HEK293 (cell line): ENCODE results near the gene GTPBP10.

Experiments used
- CTCF ChIA-PET: fragments of 350-600 bp; formaldehyde crosslinking; extraction: SDS; loops from one replicate; lab custom pipeline; 2021; ENCODE audit warnings: antibody characterized with exemption; lab: Yijun Ruan, JAX
- POLR2A ChIA-PET: fragments of 300-600 bp; formaldehyde crosslinking; extraction: SDS; loops from one replicate; lab custom pipeline; 2020; ENCODE audit warnings: antibody characterized with exemption, inconsistent platforms; lab: Yijun Ruan, JAX
- H3K27ac ChIP-seq: fragments of 200-500 bp; sonication (Bioruptor generic); 2 replicates; pipeline ENCODE4 v1.5.1; 2014; ENCODE audit warnings: low read depth, low read length, control low read depth, inconsistent platforms; ENCODE audit errors: extremely low read depth
- H3K36me3 ChIP-seq, 2 experiments: fragments of 200-500 bp in 1 of 2; sonication (Bioruptor generic) in 1 of 2; 1 replicate in 1 of 2; 2 replicates in 1 of 2; pipeline ENCODE4 v1.5.1; 2014 to 2017; ENCODE audit warnings: inconsistent platforms in 2 of 2, low read length in 2 of 2; ENCODE audit not compliant: control insufficient read depth in 2 of 2, insufficient read depth in 1 of 2
- H3K4me1 ChIP-seq: fragments of 200-500 bp; sonication (Bioruptor generic); 2 replicates; pipeline ENCODE4 v1.5.1; 2014; ENCODE audit warnings: mild to moderate bottlenecking, low read length, inconsistent platforms; ENCODE audit not compliant: control insufficient read depth, insufficient read depth
- H3K4me3 ChIP-seq: 2 replicates; pipeline ENCODE4 v1.5.1; 2011; ENCODE audit warnings: low read depth, mild to moderate bottlenecking, control low read depth, low read length, moderate library complexity
- H3K9me3 ChIP-seq: fragments of 200-500 bp; sonication (Bioruptor generic); 2 replicates; pipeline ENCODE4 v1.5.1; 2014; ENCODE audit warnings: low read depth, low read length, inconsistent platforms; ENCODE audit not compliant: control insufficient read depth, insufficient read depth
- CTCF ChIP-seq: fragments of 450-650 bp; formaldehyde crosslinking; IDR thresholded peaks from 2 replicates; pipeline ENCODE4 v1.5.1; 2016; ENCODE audit warnings: missing biosample characterization, missing genetic modification characterization
- GLIS2 ChIP-seq: fragments of 450-650 bp; formaldehyde crosslinking; IDR thresholded peaks from 2 replicates; pipeline ENCODE4 v1.5.1; 2016; ENCODE audit warnings: missing biosample characterization, missing genetic modification characterization
- KLF9 ChIP-seq: fragments of 450-650 bp; formaldehyde crosslinking; IDR thresholded peaks from 2 replicates; pipeline ENCODE4 v1.5.1; 2016; ENCODE audit warnings: missing biosample characterization, missing genetic modification characterization, low read depth
- MEIS1 ChIP-seq: sonication (generic); formaldehyde crosslinking; IDR thresholded peaks from 2 replicates; pipeline ENCODE4 v1.8.1; 2022; ENCODE audit warnings: missing genetic modification reagents, mild to moderate bottlenecking, borderline replicate concordance
- PBX3 ChIP-seq: sonication (generic); formaldehyde crosslinking; IDR thresholded peaks from 2 replicates; pipeline ENCODE4 v1.8.1; 2022; ENCODE audit warnings: mild to moderate bottlenecking, moderate library complexity, missing genetic modification reagents
- REPIN1 ChIP-seq: fragments of 450-650 bp; formaldehyde crosslinking; IDR thresholded peaks from 2 replicates; pipeline ENCODE4 v1.5.1; 2017; ENCODE audit warnings: missing biosample characterization, missing genetic modification characterization, low read depth
- TRIM28 ChIP-seq: IDR thresholded peaks from 2 replicates; pipeline ENCODE4 v1.6.1; 2011; ENCODE audit warnings: low read length, control low read depth, borderline replicate concordance
- ZNF112 ChIP-seq: fragments of 450-650 bp; formaldehyde crosslinking; IDR thresholded peaks from 2 replicates; pipeline ENCODE4 v1.5.0; 2017; ENCODE audit warnings: missing biosample characterization, missing genetic modification characterization
- ZNF140 ChIP-seq: fragments of 450-650 bp; formaldehyde crosslinking; IDR thresholded peaks from 2 replicates; pipeline ENCODE4 v1.5.1; 2016; ENCODE audit warnings: missing biosample characterization, missing genetic modification characterization
- ZNF2 ChIP-seq: fragments of 450-650 bp; formaldehyde crosslinking; IDR thresholded peaks from 2 replicates; pipeline ENCODE4 v1.5.1; 2016; ENCODE audit warnings: missing biosample characterization, missing genetic modification characterization
- ZNF26 ChIP-seq: fragments of 450-650 bp; formaldehyde crosslinking; IDR thresholded peaks from 2 replicates; pipeline ENCODE4 v1.5.1; 2016; ENCODE audit warnings: missing biosample characterization, missing genetic modification characterization
- ZNF266 ChIP-seq: fragments of 450-650 bp; formaldehyde crosslinking; IDR thresholded peaks from 2 replicates; pipeline ENCODE4 v1.5.1; 2016; ENCODE audit warnings: missing biosample characterization, missing genetic modification characterization, low read depth
- ZNF335 ChIP-seq: fragments of 450-650 bp; formaldehyde crosslinking; conservative IDR thresholded peaks from 2 replicates; pipeline ENCODE4 v1.5.1; 2016; ENCODE audit warnings: missing biosample characterization, missing genetic modification characterization
- ZNF398 ChIP-seq: fragments of 450-650 bp; formaldehyde crosslinking; IDR thresholded peaks from 2 replicates; pipeline ENCODE4 v1.5.1; 2017; ENCODE audit warnings: missing biosample characterization, missing genetic modification characterization
- ZNF544 ChIP-seq: fragments of 450-650 bp; formaldehyde crosslinking; IDR thresholded peaks from 2 replicates; pipeline ENCODE4 v1.5.0; 2017; ENCODE audit warnings: missing biosample characterization, missing genetic modification characterization
- ZNF549 ChIP-seq: fragments of 450-650 bp; IDR thresholded peaks from 2 replicates; pipeline ENCODE4 v1.5.1; 2018; ENCODE audit warnings: missing biosample characterization, missing genetic modification characterization, mild to moderate bottlenecking, inconsistent platforms, moderate library complexity
- ZSCAN16 ChIP-seq: fragments of 450-650 bp; formaldehyde crosslinking; IDR thresholded peaks from 2 replicates; pipeline ENCODE4 v1.5.1; 2016; ENCODE audit warnings: missing biosample characterization, missing genetic modification characterization
- TF ChIP-seq, protein P1 (sequence below): fragments of 450-650 bp; formaldehyde crosslinking; IDR thresholded peaks from 2 replicates; pipeline ENCODE4 v1.5.1; 2016; ENCODE audit warnings: missing biosample characterization, missing genetic modification characterization
- TF ChIP-seq, protein P2 (sequence below): fragments of 450-650 bp; formaldehyde crosslinking; IDR thresholded peaks from 2 replicates; pipeline ENCODE4 v1.5.1; 2016; ENCODE audit warnings: missing biosample characterization, missing genetic modification characterization

Gene GTPBP10

GRCh38 chr7:90425376-90425775 is 78.9 kb downstream of the GTPBP10 start (continued):
- TF ChIP-seq MEIS1 (no peak), KLF9 (tag by site-specific recombination) (no peak)

GRCh38 chr7:90430614-90431460 is 84.3 kb downstream of the GTPBP10 start:
- ChIA-PET CTCF (interaction anchor here (0.6 to 1.2 kb wide), 4 partner anchors 11 to 289 kb away, joined by 3 to 4 read pairs (median 3); no protein-coding TSS in a partner anchor), POLR2A (no interaction called here)
- Histone ChIP-seq H3K4me3 (no peak overlapping the region), H3K36me3 (no peaks in the 10 kb centered on the region), H3K9me3 (no peaks in the 10 kb centered on the region), H3K27ac (no peak overlapping the region), H3K4me1 (no peaks in the 10 kb centered on the region)
- no peak for TF ChIP-seq ZNF140 (tag by site-specific recombination)
- no peak for TF ChIP-seq ZNF266 (tag by site-specific recombination)
- no peak for TF ChIP-seq PBX3
- TF ChIP-seq ZNF2 (tag by site-specific recombination) = no peak
- no peak for TF ChIP-seq GLIS2 (tag by site-specific recombination)
- no peak for TF ChIP-seq ZNF335 (tag by site-specific recombination)
- TF ChIP-seq, protein P1, sequence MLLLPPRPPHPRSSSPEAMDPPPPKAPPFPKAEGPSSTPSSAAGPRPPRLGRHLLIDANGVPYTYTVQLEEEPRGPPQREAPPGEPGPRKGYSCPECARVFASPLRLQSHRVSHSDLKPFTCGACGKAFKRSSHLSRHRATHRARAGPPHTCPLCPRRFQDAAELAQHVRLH (tag by site-specific recombination) = no peak
- no peak for TF ChIP-seq ZNF549
- no peak for TF ChIP-seq REPIN1 (tag by site-specific recombination)
- TF ChIP-seq ZNF398 (tag by site-specific recombination) = no peak
- TF ChIP-seq ZNF112 (tag by site-specific recombination) = no peak
- no peak for TF ChIP-seq ZSCAN16 (tag by site-specific recombination)
- no peak for TF ChIP-seq CTCF (tag by site-specific recombination)
- no peak for TF ChIP-seq TRIM28
- TF ChIP-seq KLF9 (tag by site-specific recombination) = no peak
- TF ChIP-seq, protein P2, sequence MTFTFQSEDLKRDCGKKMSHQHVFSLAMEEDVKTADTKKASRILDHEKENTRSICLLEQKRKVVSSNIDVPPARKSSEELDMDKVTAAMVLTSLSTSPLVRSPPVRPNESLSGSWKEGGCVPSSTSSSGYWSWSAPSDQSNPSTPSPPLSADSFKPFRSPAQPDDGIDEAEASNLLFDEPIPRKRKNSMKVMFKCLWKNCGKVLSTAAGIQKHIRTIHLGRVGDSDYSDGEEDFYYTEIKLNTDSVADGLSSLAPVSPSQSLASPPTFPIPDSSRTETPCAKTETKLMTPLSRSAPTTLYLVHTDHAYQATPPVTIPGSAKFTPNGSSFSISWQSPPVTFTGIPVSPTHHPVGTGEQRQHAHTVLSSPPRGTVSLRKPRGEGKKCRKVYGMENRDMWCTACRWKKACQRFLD (tag by site-specific recombination) = no peak
- TF ChIP-seq ZNF544 (tag by site-specific recombination) = no peak
- TF ChIP-seq ZNF26 (tag by site-specific recombination) = no peak
